Spleen (tissue), 7 donors: ENCODE data around the gene FARP1.

Experiments used
- CTCF ChIP-seq, 11 experiments: fragments of 200-600 bp in 7 of 11; fragments of 450-650 bp in 4 of 11; sonication (generic) in 4 of 11; IDR thresholded peaks in 8 of 11; conservative IDR thresholded peaks in 3 of 11; 1 replicate in 7 of 11; 2 replicates in 4 of 11; pipeline versions ENCODE4 v1.4.0 to v1.8.0; 2016 to 2021; ENCODE audit warnings: antibody characterized with exemption in 11 of 11, inconsistent platforms in 4 of 11, mild to moderate bottlenecking in 1 of 11
- POLR2A ChIP-seq, 3 donors: fragments of 450-650 bp; IDR thresholded peaks; one replicate each; pipeline ENCODE4 v1.5.1; 2017; ENCODE audit warnings: antibody characterized with exemption in 3 of 3, mild to moderate bottlenecking in 1 of 3
- POLR2AphosphoS5 ChIP-seq, 3 donors: sonication (generic); formaldehyde crosslinking; IDR thresholded peaks; one replicate each; pipeline ENCODE4 v1.5.1; 2017; ENCODE audit warnings: antibody characterized with exemption in 3 of 3
- donor health status: DM: no; HTN: no; CAD: no; lungs with moderate emphysema.
- donor health status: DM: no; HTN: no; CAD: no.
- donor health status: DM: no; HTN: no; CAD: no.

- TF ChIP-seq POLR2A (IDR thresholded peaks at IDR 0.05): no peak
- TF ChIP-seq CTCF (IDR thresholded peaks at IDR 0.05 in 8 of 11, conservative IDR thresholded peaks at IDR 0.05 in 3 of 11): no peak
- TF ChIP-seq POLR2AphosphoS5 (IDR thresholded peaks at IDR 0.05): no peak
Observed at GRCh38 chr13:98372876-98373275, 230.0 kb downstream of the FARP1 start.
